GM19035 (cell line): Measurements from ENCODE around the gene PLXNA3.

Experiments used
- ATAC-seq: cut with Tn5 transposase; IDR thresholded peaks from one replicate; pipeline ENCODE4 v1.9.1; 2021; ENCODE audit not compliant: unreplicated experiment

Gene PLXNA3

GRCh38 chrX:154525606-154526490 is 67.8 kb downstream of the PLXNA3 start:
- ATAC-seq: no peak

DNA sequence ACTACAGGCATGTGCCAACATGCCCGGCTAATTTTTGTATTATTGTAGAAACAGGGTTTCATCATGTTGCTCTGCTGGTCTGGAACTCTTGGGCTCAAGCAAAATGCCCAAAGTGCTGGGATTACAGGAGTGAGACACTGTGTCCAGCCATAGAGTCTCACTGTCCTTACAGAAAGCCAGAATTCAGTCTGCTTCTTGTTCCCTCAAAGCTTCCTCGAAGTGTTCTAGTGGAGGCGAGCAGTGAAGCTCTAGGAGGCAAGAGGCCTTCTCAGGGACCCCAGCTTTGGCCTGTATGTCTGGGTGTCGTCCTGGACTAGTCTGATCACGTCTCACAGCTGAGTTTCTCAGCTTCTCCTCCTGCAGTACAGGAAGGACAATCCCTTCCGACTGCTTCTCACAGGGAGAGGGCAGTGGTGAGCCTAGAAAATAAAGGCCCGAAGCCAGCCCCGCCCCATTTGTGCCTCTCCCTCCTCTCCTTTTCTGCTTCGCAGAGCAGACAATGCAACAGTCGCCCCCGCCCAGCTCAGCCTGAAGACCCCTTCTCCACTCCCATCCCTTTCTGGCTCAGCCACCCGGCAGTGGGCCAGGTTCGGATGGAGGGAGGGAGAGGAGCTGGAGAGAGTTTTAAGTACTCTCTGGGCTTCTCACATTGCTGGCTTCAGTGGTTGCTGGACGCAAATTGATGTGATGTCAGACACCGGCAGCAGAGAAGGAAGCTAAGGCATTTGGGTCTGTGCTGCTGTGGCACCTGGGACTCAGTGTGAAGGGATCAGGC is 69.0 kb downstream of the PLXNA3 start:
- peak; percentile 83 for ATAC-seq
